ENCODE measurements around the gene UBE2V1. TPM values are rescaled to one million over a fixed set of nuclear protein-coding genes. Genes with fewer than 3 reads are reported as not detected.
"Not testable (repeated sequence)": the region's sequence is repeated elsewhere in the genome, so short reads cannot be mapped to it uniquely, and the experiment has no call there.

UBE2V1 gene
- total and polyA plus RNA-seq, 2 donors (not counting 1 experiment from before 2014, with no cell fraction given) = 69.2 to 158 TPM

- H3K27ac Mint-ChIP-seq = no peak overlapping the region
- intact Hi-C loops (cut with micrococcal nuclease) = no loop called here
- H3K4me1 Mint-ChIP-seq = peaks cover 1% of the 10 kb centered on the region
- H3K27ac ChIP-seq (ENCODE audit: low read length in 2 of 2) = no peak overlapping the region
- H3K27me3 Mint-ChIP-seq = no peaks in the 10 kb centered on the region
- H3K4me2 ChIP-seq (replicated peaks; ENCODE audit: low read depth, low read length, poor library complexity, severe bottlenecking) = no peak overlapping the region
- H3K4me3 ChIP-seq (ENCODE audit: control extremely low read depth in 1 of 5, extremely low read depth in 1 of 5, insufficient read depth in 1 of 5, low read depth in 2 of 5, low read length in 4 of 5) = no peak overlapping the region
- DNase-seq (no peak), ATAC-seq (ENCODE audit: low read depth) (no peak)
- H3K79me2 ChIP-seq (ENCODE audit: control insufficient read depth, insufficient read depth, low read length) = no peaks in the 10 kb centered on the region
- no peak overlapping the region for H3K9ac ChIP-seq (ENCODE audit: low read length)
- no peaks in the 10 kb centered on the region for H3K9me3 ChIP-seq (ENCODE audit: control extremely low read depth in 1 of 3, control insufficient read depth in 2 of 3, insufficient read depth in 1 of 3, low read length in 2 of 3)
- 94% methylated on average over 8 of the region's 10 CpGs for WGBS (ENCODE audit: insufficient coverage)
- no peaks in the 10 kb centered on the region for H3K9me3 Mint-ChIP-seq (ENCODE audit: insufficient read depth)
- no peaks in the 10 kb centered on the region for H3K36me3 ChIP-seq (replicated peaks in 1 of 2; ENCODE audit: control extremely low read depth in 1 of 2, control insufficient read depth in 1 of 2, extremely low read depth in 1 of 2, insufficient read depth in 2 of 2, low read length in 1 of 2)
- H4K20me1 ChIP-seq (ENCODE audit: control insufficient read depth, insufficient read depth, low read length, poor library complexity, severe bottlenecking) = no peaks in the 10 kb centered on the region
- no peaks in the 10 kb centered on the region for H3K27me3 ChIP-seq (replicated peaks in 1 of 4; ENCODE audit: control extremely low read depth in 1 of 4, control insufficient read depth in 3 of 4, insufficient read depth in 4 of 4, low read length in 3 of 4)
- no peak overlapping the region for H2AFZ ChIP-seq (ENCODE audit: insufficient read depth, low read depth, low read length, poor library complexity, severe bottlenecking)
- CTCF ChIA-PET = interaction anchor here (1.1 to 15.9 kb wide), 2 partner anchors 28 to 87 kb away, joined by 3 to 531 read pairs; partner anchors contain the start of gene SNAI1
- H3K4me1 ChIP-seq (ENCODE audit: control insufficient read depth in 2 of 2, insufficient read depth in 2 of 2, low read length in 2 of 2) = peaks cover 0 to 5% of the 10 kb centered on the region in 2 donors
- POLR2A ChIA-PET = no interaction called here
- TF ChIP-seq, protein P1, sequence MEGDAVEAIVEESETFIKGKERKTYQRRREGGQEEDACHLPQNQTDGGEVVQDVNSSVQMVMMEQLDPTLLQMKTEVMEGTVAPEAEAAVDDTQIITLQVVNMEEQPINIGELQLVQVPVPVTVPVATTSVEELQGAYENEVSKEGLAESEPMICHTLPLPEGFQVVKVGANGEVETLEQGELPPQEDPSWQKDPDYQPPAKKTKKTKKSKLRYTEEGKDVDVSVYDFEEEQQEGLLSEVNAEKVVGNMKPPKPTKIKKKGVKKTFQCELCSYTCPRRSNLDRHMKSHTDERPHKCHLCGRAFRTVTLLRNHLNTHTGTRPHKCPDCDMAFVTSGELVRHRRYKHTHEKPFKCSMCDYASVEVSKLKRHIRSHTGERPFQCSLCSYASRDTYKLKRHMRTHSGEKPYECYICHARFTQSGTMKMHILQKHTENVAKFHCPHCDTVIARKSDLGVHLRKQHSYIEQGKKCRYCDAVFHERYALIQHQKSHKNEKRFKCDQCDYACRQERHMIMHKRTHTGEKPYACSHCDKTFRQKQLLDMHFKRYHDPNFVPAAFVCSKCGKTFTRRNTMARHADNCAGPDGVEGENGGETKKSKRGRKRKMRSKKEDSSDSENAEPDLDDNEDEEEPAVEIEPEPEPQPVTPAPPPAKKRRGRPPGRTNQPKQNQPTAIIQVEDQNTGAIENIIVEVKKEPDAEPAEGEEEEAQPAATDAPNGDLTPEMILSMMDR (IDR thresholded peaks at IDR 0.05) = no peak
- no peak for TF ChIP-seq EZH2 (IDR thresholded peaks at IDR 0.05; ENCODE audit: borderline replicate concordance, insufficient read depth, low read depth, low read length, poor library complexity, severe bottlenecking)
- no peak overlapping the region for H3K4me3 Mint-ChIP-seq
Measured at GRCh38 chr20:50066161-50066834, 46.7 kb downstream of the UBE2V1 start.

DNA sequence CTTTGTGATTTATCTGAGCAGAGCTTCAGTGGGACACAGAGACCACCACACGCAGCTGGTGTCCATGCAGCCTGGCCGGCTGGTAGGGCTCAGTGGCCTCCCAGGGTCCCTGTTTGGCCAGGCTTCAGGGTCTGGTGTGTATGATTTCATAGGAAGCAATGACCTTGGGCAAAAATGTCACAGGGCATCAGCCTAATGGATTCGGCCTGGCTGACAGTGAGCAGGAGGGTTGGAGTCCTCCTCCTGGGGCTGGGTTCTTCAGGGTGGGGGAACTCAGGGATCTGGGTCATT is 47.7 kb downstream of the UBE2V1 start:
- Histone ChIP-seq H3K27me3 (replicated peaks in 1 of 4; ENCODE audit: control extremely low read depth in 1 of 4, control insufficient read depth in 3 of 4, insufficient read depth in 4 of 4, low read length in 3 of 4) (no peaks in the 10 kb centered on the region), H3K79me2 (ENCODE audit: control insufficient read depth, insufficient read depth, low read length) (no peaks in the 10 kb centered on the region), H3K27ac (ENCODE audit: low read length in 2 of 2) (no peak overlapping the region), H2AFZ (ENCODE audit: insufficient read depth, low read depth, low read length, poor library complexity, severe bottlenecking) (no peak overlapping the region), H3K9me3 (ENCODE audit: control extremely low read depth in 1 of 3, control insufficient read depth in 2 of 3, insufficient read depth in 1 of 3, low read length in 2 of 3) (no peaks in the 10 kb centered on the region), H3K4me2 (replicated peaks; ENCODE audit: low read depth, low read length, poor library complexity, severe bottlenecking) (no peak overlapping the region), H3K4me3 (ENCODE audit: control extremely low read depth in 1 of 5, extremely low read depth in 1 of 5, insufficient read depth in 1 of 5, low read depth in 2 of 5, low read length in 4 of 5) (no peak overlapping the region), H3K4me1 (ENCODE audit: control insufficient read depth in 2 of 2, insufficient read depth in 2 of 2, low read length in 2 of 2) (no peaks in the 10 kb centered on the region), H3K36me3 (replicated peaks in 1 of 2; ENCODE audit: control extremely low read depth in 1 of 2, control insufficient read depth in 1 of 2, extremely low read depth in 1 of 2, insufficient read depth in 2 of 2, low read length in 1 of 2) (no peaks in the 10 kb centered on the region), H3K9ac (ENCODE audit: low read length) (no peak overlapping the region), H4K20me1 (ENCODE audit: control insufficient read depth, insufficient read depth, low read length, poor library complexity, severe bottlenecking) (no peaks in the 10 kb centered on the region)
- H3K27ac Mint-ChIP-seq = no peak overlapping the region
- no peak for ATAC-seq (ENCODE audit: low read depth)
- ChIA-PET POLR2A (no interaction called here), CTCF (interaction anchor here (0.6 to 15.9 kb wide), 4 partner anchors 86 to 395 kb away, joined by 3 to 531 read pairs (median 3); partner anchors contain the start of gene SNAI1)
- H3K9me3 Mint-ChIP-seq (ENCODE audit: insufficient read depth) = no peaks in the 10 kb centered on the region
- H3K27me3 Mint-ChIP-seq = no peaks in the 10 kb centered on the region
- no peaks in the 10 kb centered on the region for H3K4me1 Mint-ChIP-seq
- intact Hi-C loops (cut with micrococcal nuclease) = no loop called here
- 93% methylated on average over 3 of the region's 3 CpGs for WGBS (ENCODE audit: insufficient coverage)
- TF ChIP-seq, protein P1 (IDR thresholded peaks at IDR 0.05) = no peak
- TF ChIP-seq EZH2 (IDR thresholded peaks at IDR 0.05; ENCODE audit: borderline replicate concordance, insufficient read depth, low read depth, low read length, poor library complexity, severe bottlenecking) = no peak
- DNase-seq = no peak
- no peak overlapping the region for H3K4me3 Mint-ChIP-seq

GRCh38 chr20:50063763-50064162 is 49.2 kb downstream of the UBE2V1 start:
- H3K79me2 ChIP-seq (ENCODE audit: control insufficient read depth, insufficient read depth, low read length); H3K9me3 Mint-ChIP-seq (ENCODE audit: insufficient read depth); H3K4me3 Mint-ChIP-seq; H3K36me3 ChIP-seq (replicated peaks in 1 of 2; ENCODE audit: control extremely low read depth in 1 of 2, control insufficient read depth in 1 of 2, extremely low read depth in 1 of 2, insufficient read depth in 2 of 2, low read length in 1 of 2); H3K9ac ChIP-seq (ENCODE audit: low read length); H3K4me1 Mint-ChIP-seq; intact Hi-C loops (cut with micrococcal nuclease); H3K27me3 Mint-ChIP-seq; H3K27ac Mint-ChIP-seq; H2AFZ ChIP-seq (ENCODE audit: insufficient read depth, low read depth, low read length, poor library complexity, severe bottlenecking); H3K4me1 ChIP-seq (ENCODE audit: control insufficient read depth in 2 of 2, insufficient read depth in 2 of 2, low read length in 2 of 2); ATAC-seq (ENCODE audit: low read depth); H3K9me3 ChIP-seq (ENCODE audit: control extremely low read depth in 1 of 3, control insufficient read depth in 2 of 3, insufficient read depth in 1 of 3, low read length in 2 of 3); H3K27me3 ChIP-seq (replicated peaks in 1 of 4; ENCODE audit: control extremely low read depth in 1 of 4, control insufficient read depth in 3 of 4, insufficient read depth in 4 of 4, low read length in 3 of 4); DNase-seq; H3K4me3 ChIP-seq (ENCODE audit: control extremely low read depth in 1 of 5, extremely low read depth in 1 of 5, insufficient read depth in 1 of 5, low read depth in 2 of 5, low read length in 4 of 5); H3K4me2 ChIP-seq (replicated peaks; ENCODE audit: low read depth, low read length, poor library complexity, severe bottlenecking); H3K27ac ChIP-seq (ENCODE audit: low read length in 2 of 2); POLR2A ChIA-PET; H4K20me1 ChIP-seq (ENCODE audit: control insufficient read depth, insufficient read depth, low read length, poor library complexity, severe bottlenecking): not testable (repeated sequence)
- 93% methylated on average over 2 of the region's 6 CpGs for WGBS (ENCODE audit: insufficient coverage)
- CTCF ChIA-PET = interaction anchor here (15.9 kb wide), 1 partner anchor 85 kb away, joined by 531 read pairs; the partner anchor contains the start of gene SNAI1
